HG03575 (cell line): ENCODE measurements around the gene ABCB6.

Experiments used
- ATAC-seq: cut with Tn5 transposase; IDR thresholded peaks from one replicate; pipeline ENCODE4 v1.9.1; 2021; ENCODE audit not compliant: unreplicated experiment, insufficient number of reproducible peaks, low FRiP score; ENCODE audit errors: extremely low read depth

ABCB6 gene

GRCh38 chr2:219247678-219248642, 29.2 kb upstream of the ABCB6 start:
- no peak for ATAC-seq

- ATAC-seq: no peak
Measured at GRCh38 chr2:219246559-219246958, 27.8 kb upstream of the ABCB6 start.

- ATAC-seq: no peak
Measured at GRCh38 chr2:219245899-219246230, 27.1 kb upstream of the ABCB6 start.

- peak; percentile 36 for ATAC-seq
Measured at GRCh38 chr2:219245148-219245898, 26.6 kb upstream of the ABCB6 start, which contains the start of the genes GLB1L and STK16. Gene GLB1L, minus strand, starts transcription at chr2:219245444. Its CDS starts 1,871 bp downstream, at chr2:219243573. Gene STK16, plus strand, starts transcription at chr2:219245479. Its CDS starts 521 bp downstream, at chr2:219246000.

GRCh38 chr2:219244789-219245147, 26.0 kb upstream of the ABCB6 start:
- ATAC-seq: no peak

- ATAC-seq: no peak
Measured at GRCh38 chr2:219243291-219243761, 24.6 kb upstream of the ABCB6 start.

GRCh38 chr2:219234331-219234730, 15.6 kb upstream of the ABCB6 start:
- ATAC-seq: no peak

GRCh38 chr2:219230059-219230540, 11.3 kb upstream of the ABCB6 start:
- no peak for ATAC-seq

- ATAC-seq: peak; percentile 79
Measured at GRCh38 chr2:219229305-219230058, 10.7 kb upstream of the ABCB6 start, which contains the start of the genes ANKZF1 and ATG9A. Gene ANKZF1, plus strand, starts transcription at chr2:219229806. Its CDS starts 452 bp downstream, at chr2:219230258. Gene ATG9A, minus strand, starts transcription at chr2:219229636. Its CDS starts 1,612 bp downstream, at chr2:219228024.

- ATAC-seq: peak; percentile 5
Measured at GRCh38 chr2:219228911-219229304, 10.2 kb upstream of the ABCB6 start.

- ATAC-seq: no peak
Measured at GRCh38 chr2:219228041-219228910, 9.5 kb upstream of the ABCB6 start.

- ATAC-seq: no peak
Measured at GRCh38 chr2:219225350-219225749, 6.6 kb upstream of the ABCB6 start.

- ATAC-seq: no peak
Measured at GRCh38 chr2:219223831-219224610, 5.3 kb upstream of the ABCB6 start.

GRCh38 chr2:219221957-219222518, 3.3 kb upstream of the ABCB6 start:
- ATAC-seq: no peak

- no peak for ATAC-seq
Measured at GRCh38 chr2:219220652-219221402, 2.1 kb upstream of the ABCB6 start.

- no peak for ATAC-seq
Measured at GRCh38 chr2:219219784-219220532, 1.2 kb upstream of the ABCB6 start.
